ENCODE data around the gene PCOLCE2.

DNA sequence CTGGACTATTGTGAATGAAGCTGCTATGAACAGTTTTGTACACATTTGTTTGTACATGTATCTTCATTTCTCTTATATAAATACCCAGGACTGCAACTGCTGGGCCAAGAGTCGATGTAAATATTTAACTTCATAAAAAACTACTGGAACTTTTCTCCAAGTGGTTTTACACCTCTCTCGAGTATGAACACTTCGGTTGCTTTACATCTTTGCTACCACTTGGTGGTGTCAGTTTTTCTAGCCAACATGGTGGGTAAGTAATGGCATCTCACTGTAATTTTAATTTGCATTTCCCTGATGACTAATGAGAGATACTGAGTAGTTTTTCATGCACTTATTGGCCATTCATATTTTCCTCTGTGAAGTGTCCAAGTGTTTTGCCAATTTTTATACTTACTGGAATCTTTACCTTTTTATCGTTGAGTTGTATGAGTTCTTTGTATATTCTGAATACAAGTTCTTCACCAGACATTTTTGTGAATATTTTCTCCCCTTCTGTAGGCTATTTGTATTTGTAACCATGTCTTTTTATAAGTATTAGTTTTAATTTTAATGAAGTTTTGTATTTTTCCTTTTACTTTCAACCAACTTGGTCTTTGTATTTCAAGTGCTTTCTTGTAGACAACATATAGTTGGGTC lies 44.4 kb downstream of the PCOLCE2 start:
- TF ChIP-seq GATA3 (IDR thresholded peaks at IDR 0.05; ENCODE audit: low read depth, low read length) (no peak), GATA2 (IDR thresholded peaks at IDR 0.05; ENCODE audit: low read depth, low read length) (no peak)
